ENCODE measurements around the gene KIF13A. TPM values are rescaled to one million over a fixed set of nuclear protein-coding genes. Genes with fewer than 3 reads are reported as not detected.

Gene KIF13A
- total and polyA plus RNA-seq, 2 donors (not counting 3 experiments of a cell fraction or from before 2014, with no cell fraction given), result 24.9 to 65.8 TPM

- no peak for DNase-seq (ENCODE audit: low read depth, low spot score)
- Histone ChIP-seq H3K9me3 (replicated peaks; ENCODE audit: control insufficient read depth, insufficient read depth, low read length) (no peaks in the 10 kb centered on the region), H2AFZ (ENCODE audit: low read depth, low read length) (no peak overlapping the region), H3K9ac (replicated peaks; ENCODE audit: extremely low read depth, insufficient read depth, low read length) (no peak overlapping the region), H4K20me1 (replicated peaks; ENCODE audit: control insufficient read depth, extremely low read depth, insufficient read depth, low read length) (no peaks in the 10 kb centered on the region), H3K4me1 (ENCODE audit: control insufficient read depth, extremely low read depth, insufficient read depth, low read length) (peaks cover 24% of the 10 kb centered on the region), H3K9me1 (replicated peaks; ENCODE audit: control insufficient read depth, extremely low read depth, insufficient read depth, low read length) (no peaks in the 10 kb centered on the region), H3K79me2 (ENCODE audit: control insufficient read depth, insufficient read depth, low read length) (no peaks in the 10 kb centered on the region), H3K36me3 (ENCODE audit: control insufficient read depth in 2 of 2, extremely low read depth in 1 of 2, insufficient read depth in 2 of 2, low read length in 2 of 2) (no peaks in the 10 kb centered on the region), H3K4me2 (ENCODE audit: insufficient read depth, low read length) (no peak overlapping the region), H3K27ac (ENCODE audit: insufficient read depth, low read depth, low read length) (no peak overlapping the region), H3K4me3 (replicated peaks in 1 of 3; ENCODE audit: insufficient read depth in 1 of 3, low read depth in 1 of 3, low read length in 3 of 3) (no peak overlapping the region), H3K27me3 (ENCODE audit: control insufficient read depth in 2 of 2, insufficient read depth in 2 of 2, low read length in 2 of 2) (no peaks in the 10 kb centered on the region)
- POLR2A ChIA-PET, result no interaction called here
- intact Hi-C loops (cut with micrococcal nuclease) (no loop called here), dilution Hi-C loops (cut with MboI; ENCODE audit: extremely low pct_ligation_motif_present, low sequenced_read_pairs) (no loop called here)
- CTCF ChIA-PET, result interaction anchor here (1.7 kb wide), 1 partner anchor 25 kb away, joined by 5 read pairs; no protein-coding TSS in a partner anchor
- FAIRE-seq, result no peak
- BruUV-seq (replicated peaks), result no TSS peak
- TF ChIP-seq POLR2AphosphoS5 (IDR thresholded peaks at IDR 0.05; ENCODE audit: insufficient read depth, low read depth, low read length) (no peak), GATA2 (IDR thresholded peaks at IDR 0.05; ENCODE audit: insufficient read depth, insufficient read length, low read depth, low read length) (no peak), EZH2 (IDR thresholded peaks at IDR 0.05; ENCODE audit: borderline replicate concordance, low read depth, low read length, severe bottlenecking) (no peak), JUN (IDR thresholded peaks at IDR 0.05; ENCODE audit: borderline replicate concordance, insufficient read depth, insufficient read length, low read depth) (no peak), CTCF (IDR thresholded peaks at IDR 0.05; ENCODE audit: extremely low read depth in 1 of 2, insufficient read depth in 1 of 2, low read depth in 1 of 2, low read length in 2 of 2) (no peak), FOS (IDR thresholded peaks at IDR 0.05; ENCODE audit: borderline replicate concordance, insufficient read depth, low read length) (no peak), POLR2A (IDR thresholded peaks at IDR 0.05; ENCODE audit: low read depth, low read length) (no peak), MAX (IDR thresholded peaks at IDR 0.05; ENCODE audit: insufficient read depth, insufficient read length) (no peak), MYC (IDR thresholded peaks at IDR 0.05; ENCODE audit: low read depth, low read length) (no peak)
Measured at GRCh38 chr6:17872908-17873307, 114.5 kb downstream of the KIF13A start.

Data from endothelial cell of umbilical vein (primary cell).